Caco-2 (cell line): Measurements from ENCODE around the gene PPARG. TPM values are rescaled to one million over a fixed set of nuclear protein-coding genes. Genes with fewer than 3 reads are reported as not detected.

Experiments used
- BruUV-seq: library from RNA; stranded (reverse); fragments of 400-500 nt; replicated peaks from 2 replicates; lab custom pipeline; 2021; lab: Mats Ljungman, UMichigan
- CTCF ChIA-PET: fragments of 300-600 bp; sonication (Branson Sonifier 250); formaldehyde crosslinking; loops from one replicate; lab custom pipeline; 2022; ENCODE audit warnings: antibody characterized with exemption; lab: Charles Lee
- POLR2A ChIA-PET: fragments of 300-600 bp; sonication (Branson Sonifier 250); formaldehyde crosslinking; loops from one replicate; lab custom pipeline; 2022; ENCODE audit warnings: antibody characterized with exemption; lab: Charles Lee
- DNase-seq, 2 experiments: peaks; one replicate each; pipeline versions ENCODE4 v3.0.0 to v3.0.0-alpha.2; 2020 to 2022
- H3K27me3 ChIP-seq: replicated peaks from 2 replicates; pipeline ENCODE4 v1.6.0; 2011; ENCODE audit warnings: low read length; ENCODE audit not compliant: control insufficient read depth, insufficient read depth
- H3K36me3 ChIP-seq: 2 replicates; pipeline ENCODE4 v1.5.1; 2011; ENCODE audit warnings: low read length; ENCODE audit not compliant: control insufficient read depth, insufficient read depth
- H3K4me1 ChIP-seq: fragments of 250-450 bp; sonication (Bioruptor Pico); 2 replicates; pipeline ENCODE4 v1.5.1; 2020; ENCODE audit warnings: mild to moderate bottlenecking
- H3K4me3 ChIP-seq: 2 replicates; pipeline ENCODE4 v1.5.1; 2011; ENCODE audit warnings: low read depth, mild to moderate bottlenecking, control low read depth, low read length
- H3K9me3 ChIP-seq: fragments of 250-450 bp; sonication (Bioruptor Pico); 2 replicates; pipeline ENCODE4 v1.5.1; 2020; ENCODE audit warnings: mild to moderate bottlenecking, moderate library complexity
- H3K27ac Mint-ChIP-seq: one replicate; pipeline ENCODE4 v1.8.0; 2022; ENCODE audit warnings: mixed read lengths; ENCODE audit not compliant: unreplicated experiment
- H3K27me3 Mint-ChIP-seq: one replicate; pipeline ENCODE4 v1.8.0; 2022; ENCODE audit warnings: mixed read lengths; ENCODE audit not compliant: insufficient read depth, unreplicated experiment
- H3K36me3 Mint-ChIP-seq: one replicate; pipeline ENCODE4 v1.8.0; 2022; ENCODE audit warnings: mild to moderate bottlenecking, mixed read lengths; ENCODE audit not compliant: insufficient read depth, unreplicated experiment
- H3K4me1 Mint-ChIP-seq: one replicate; pipeline ENCODE4 v1.8.0; 2022; ENCODE audit warnings: low read depth, mixed read lengths; ENCODE audit not compliant: unreplicated experiment
- H3K4me3 Mint-ChIP-seq: one replicate; pipeline ENCODE4 v1.8.0; 2022; ENCODE audit warnings: mild to moderate bottlenecking, moderate library complexity, mixed read lengths; ENCODE audit not compliant: unreplicated experiment
- H3K9me3 Mint-ChIP-seq: one replicate; pipeline ENCODE4 v1.8.0; 2022; ENCODE audit warnings: mixed read lengths; ENCODE audit not compliant: unreplicated experiment
- CTCF ChIP-seq, 2 experiments: fragments of 200-600 bp in 1 of 2; IDR thresholded peaks; 1 replicate in 1 of 2; 2 replicates in 1 of 2; pipeline versions ENCODE4 v1.5.1 to v1.8.0; 2011 to 2022; ENCODE audit warnings: antibody characterized with exemption in 1 of 2, control low read depth in 1 of 2, inconsistent platforms in 1 of 2, low read depth in 1 of 2, low read length in 1 of 2, mild to moderate bottlenecking in 1 of 2, moderate library complexity in 1 of 2; ENCODE audit not compliant: insufficient read depth in 1 of 2, severe bottlenecking in 1 of 2, unreplicated experiment in 1 of 2
- intact Hi-C: fragments of 100-400 bp; cut with micrococcal nuclease; formaldehyde crosslinking; loops from one replicate; pipeline ENCODE4 v1.10.0; 2022; ENCODE audit not compliant: unreplicated experiment
- total RNA-seq: library from RNA; stranded (reverse); gene quantifications from 2 replicates; pipeline ENCODE4 v1.2.3, GENCODE V29; 2022

The PPARG gene
- total RNA-seq, 1 experiment from 2014 or later, result 15.6 TPM

- intact Hi-C loops, result no loop called here
- H3K9me3 ChIP-seq, result no peaks in the 10 kb centered on the region
- Mint-ChIP-seq H3K9me3 (no peaks in the 10 kb centered on the region), H3K4me1 (peaks cover 7% of the 10 kb centered on the region), H3K36me3 (peaks cover 13% of the 10 kb centered on the region), H3K27ac (no peak overlapping the region), H3K27me3 (no peaks in the 10 kb centered on the region), H3K4me3 (no peak overlapping the region)
- H3K27me3 ChIP-seq, result no peaks in the 10 kb centered on the region
- CTCF ChIA-PET, result no interaction called here
- DNase-seq, result no peak
- TF ChIP-seq CTCF (IDR thresholded peaks at IDR 0.05; ENCODE audit: insufficient read depth in 1 of 2, low read depth in 1 of 2, low read length in 1 of 2, severe bottlenecking in 1 of 2, unreplicated experiment in 1 of 2), result no peak
- no TSS peak for BruUV-seq
- H3K4me3 ChIP-seq, result no peak overlapping the region
- POLR2A ChIA-PET, result interaction anchor here (0.5 kb wide), 1 partner anchor 110 kb away, joined by 4 read pairs; no protein-coding TSS in a partner anchor
- H3K4me1 ChIP-seq, result peaks cover 8% of the 10 kb centered on the region; the same call in 1 of the 2 replicates
- no peaks in the 10 kb centered on the region; the same call in 1 of the 2 replicates for H3K36me3 ChIP-seq
These were observed 139.3 kb downstream of the PPARG start for GRCh38 chr3:12428126-12428525.

- Histone ChIP-seq H3K36me3 (no peaks in the 10 kb centered on the region; the same call in 1 of the 2 replicates), H3K4me3 (no peak overlapping the region), H3K27me3 (no peaks in the 10 kb centered on the region), H3K9me3 (no peaks in the 10 kb centered on the region), H3K4me1 (no peaks in the 10 kb centered on the region)
- no TSS peak for BruUV-seq
- ChIA-PET POLR2A (no interaction called here), CTCF (no interaction called here)
- Mint-ChIP-seq H3K9me3 (no peaks in the 10 kb centered on the region), H3K4me1 (peaks cover 7% of the 10 kb centered on the region), H3K4me3 (no peak overlapping the region), H3K36me3 (peaks cover 7% of the 10 kb centered on the region), H3K27me3 (no peaks in the 10 kb centered on the region), H3K27ac (no peak overlapping the region)
- no peak for TF ChIP-seq CTCF (IDR thresholded peaks at IDR 0.05; ENCODE audit: insufficient read depth in 1 of 2, low read depth in 1 of 2, low read length in 1 of 2, severe bottlenecking in 1 of 2, unreplicated experiment in 1 of 2)
- intact Hi-C loops, result no loop called here
- no peak for DNase-seq
These were observed 141.2 kb downstream of the PPARG start for GRCh38 chr3:12430086-12430485.

- no peaks in the 10 kb centered on the region for H3K36me3 ChIP-seq
- no TSS peak for BruUV-seq
These were observed 145.0 kb downstream of the PPARG start for GRCh38 chr3:12433823-12434222.

More at GRCh38 chr3:12433823-12434222, 145.0 kb downstream of the PPARG start:
- Histone ChIP-seq H3K4me1 (no peaks in the 10 kb centered on the region), H3K4me3 (no peak overlapping the region), H3K9me3 (no peaks in the 10 kb centered on the region), H3K27me3 (no peaks in the 10 kb centered on the region)
- intact Hi-C loops, result no loop called here
- CTCF ChIA-PET, result no interaction called here
- H3K4me3 Mint-ChIP-seq, result no peak overlapping the region
- peaks cover 7% of the 10 kb centered on the region for H3K36me3 Mint-ChIP-seq
- peaks cover 7% of the 10 kb centered on the region for H3K4me1 Mint-ChIP-seq
- no peaks in the 10 kb centered on the region for H3K27me3 Mint-ChIP-seq
- H3K27ac Mint-ChIP-seq, result no peak overlapping the region
- H3K9me3 Mint-ChIP-seq, result no peaks in the 10 kb centered on the region
- no peak for DNase-seq
- POLR2A ChIA-PET, result no interaction called here
- TF ChIP-seq CTCF (IDR thresholded peaks at IDR 0.05; ENCODE audit: insufficient read depth in 1 of 2, low read depth in 1 of 2, low read length in 1 of 2, severe bottlenecking in 1 of 2, unreplicated experiment in 1 of 2), result no peak
